GM21529 (cell line): ENCODE results near the gene ANKRD33B.
A peak's percentile ranks its signal among the peaks of the same experiment; 100 is the strongest.
"Not testable (repeated sequence)": the region's sequence is repeated elsewhere in the genome, so short reads cannot be mapped to it uniquely, and the experiment has no call there.

Experiments
- ATAC-seq: cut with Tn5 transposase; IDR thresholded peaks from one replicate; pipeline ENCODE4 v1.9.1; 2021; ENCODE audit not compliant: unreplicated experiment

The ANKRD33B gene

GRCh38 chr5:10611290-10611689 is 47.4 kb downstream of the ANKRD33B start:
- no peak for ATAC-seq

DNA sequence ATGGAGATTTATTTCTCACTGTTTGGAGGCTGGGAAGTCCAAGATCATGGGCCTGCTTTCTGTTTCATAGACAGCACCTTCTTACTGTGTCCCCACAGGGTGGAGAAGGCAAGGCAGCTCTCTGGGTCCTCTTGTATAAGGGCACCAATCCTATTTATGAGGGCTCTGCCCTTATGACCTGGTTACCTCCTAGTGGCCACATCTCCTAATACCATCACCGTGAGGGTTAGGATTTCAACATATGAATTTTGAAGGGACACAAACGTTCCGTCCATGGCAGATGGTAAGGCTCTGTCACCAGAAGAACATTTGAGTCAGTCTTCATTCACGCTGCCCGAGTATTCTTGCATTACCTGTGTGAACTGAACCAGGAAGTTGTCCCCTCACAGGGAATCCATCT is 48.4 kb downstream of the ANKRD33B start:
- ATAC-seq, result no peak

GRCh38 chr5:10615693-10616092 is 51.8 kb downstream of the ANKRD33B start:
- ATAC-seq, result no peak

GRCh38 chr5:10617103-10617502 is 53.2 kb downstream of the ANKRD33B start:
- ATAC-seq, result no peak

DNA sequence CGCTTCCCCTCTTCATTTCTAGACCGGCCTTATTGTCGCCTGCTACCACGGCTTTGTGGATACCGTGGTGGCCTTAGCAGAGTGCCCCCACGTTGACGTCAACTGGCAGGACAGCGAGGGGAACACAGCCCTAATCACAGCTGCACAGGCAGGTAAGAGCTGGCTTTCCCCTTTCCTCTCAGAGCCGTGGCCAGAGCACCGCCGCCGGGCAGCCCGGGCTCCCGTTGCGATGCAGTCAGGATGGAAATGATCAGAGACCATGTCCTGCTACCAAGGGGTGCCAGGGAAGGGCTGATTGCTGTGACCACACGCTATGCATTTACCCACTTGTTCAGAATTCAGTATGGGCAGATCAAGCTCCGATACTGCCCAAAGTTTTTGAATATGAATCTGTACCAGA is 54.4 kb downstream of the ANKRD33B start:
- ATAC-seq, result no peak

DNA sequence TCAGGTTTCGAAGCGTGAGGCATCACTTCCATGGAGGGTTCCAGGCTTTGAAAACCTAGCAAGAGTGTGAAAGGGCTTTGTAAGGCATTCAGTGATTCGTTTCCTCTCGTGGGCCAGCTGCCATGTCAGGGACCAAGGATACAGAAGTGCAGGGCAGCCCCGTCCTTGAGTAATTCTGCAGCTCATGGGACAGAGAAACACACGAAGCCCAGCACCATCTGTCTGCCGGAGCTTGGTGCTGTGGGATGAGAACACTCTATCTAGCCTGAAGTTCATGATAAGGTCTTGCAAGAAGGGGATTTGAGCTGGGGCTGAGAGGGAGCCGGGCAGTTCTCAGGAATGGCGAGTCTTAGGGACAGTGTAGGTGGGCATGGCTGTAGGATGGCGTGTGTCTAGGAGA is 55.8 kb downstream of the ANKRD33B start:
- no peak for ATAC-seq

DNA sequence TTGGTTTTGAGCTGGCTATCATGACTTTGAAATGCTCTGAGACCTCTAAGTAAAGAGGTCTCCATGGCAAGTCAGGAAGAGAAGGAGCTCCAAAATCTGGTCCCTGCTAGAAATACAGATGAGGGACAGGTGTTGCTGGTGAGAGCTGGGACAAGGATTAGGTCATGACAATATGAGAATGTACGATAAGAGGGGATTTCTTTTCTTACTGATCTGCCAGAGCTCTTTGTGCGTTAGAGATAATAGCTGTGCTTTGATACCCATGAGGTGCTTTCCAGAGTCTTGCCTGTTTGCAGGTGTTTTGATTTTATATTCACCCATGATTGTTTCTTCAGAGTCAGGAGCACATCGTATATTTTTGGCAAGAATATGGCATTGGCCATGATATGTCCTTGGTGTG is 56.5 kb downstream of the ANKRD33B start:
- no peak for ATAC-seq

DNA sequence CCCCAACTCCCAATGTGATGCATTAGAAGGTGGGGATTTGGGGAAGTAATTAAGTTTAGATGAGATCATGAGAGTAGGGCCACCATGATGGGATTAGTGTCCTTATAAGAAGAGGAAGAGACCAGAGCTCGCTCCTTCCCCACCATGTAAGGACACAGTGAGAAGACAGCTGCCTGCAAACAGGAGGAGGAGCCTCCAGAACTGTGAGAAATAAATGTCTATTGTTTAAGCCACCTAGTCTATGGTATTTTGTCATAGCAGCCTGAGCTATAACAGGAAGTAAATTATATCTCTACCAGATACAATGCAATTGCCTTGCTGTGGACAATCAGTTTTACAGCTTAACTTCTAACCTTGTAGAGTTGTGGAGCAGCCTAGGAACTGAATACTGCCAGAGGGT is 58.0 kb downstream of the ANKRD33B start:
- no peak for ATAC-seq

DNA sequence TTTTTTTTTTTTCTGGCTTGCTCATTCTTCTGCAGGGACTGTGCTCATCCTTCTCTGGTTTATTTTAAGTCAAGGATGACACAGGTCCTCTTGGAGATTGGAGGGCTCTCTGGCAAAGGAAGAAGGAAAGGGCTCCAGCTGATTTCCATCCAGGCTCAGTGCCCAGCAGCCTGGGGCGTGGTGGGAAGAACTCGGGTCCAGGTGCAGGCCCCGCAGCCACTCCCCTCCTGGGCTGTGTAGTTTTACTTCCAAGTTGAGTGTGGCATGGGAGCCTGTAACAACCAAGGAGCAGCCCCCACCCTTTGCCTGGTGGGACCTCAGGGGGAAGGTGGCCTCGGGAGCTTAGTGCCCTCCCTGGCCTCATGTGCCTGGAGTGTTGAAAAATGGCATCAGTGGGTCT is 58.9 kb downstream of the ANKRD33B start:
- ATAC-seq, result no peak

DNA sequence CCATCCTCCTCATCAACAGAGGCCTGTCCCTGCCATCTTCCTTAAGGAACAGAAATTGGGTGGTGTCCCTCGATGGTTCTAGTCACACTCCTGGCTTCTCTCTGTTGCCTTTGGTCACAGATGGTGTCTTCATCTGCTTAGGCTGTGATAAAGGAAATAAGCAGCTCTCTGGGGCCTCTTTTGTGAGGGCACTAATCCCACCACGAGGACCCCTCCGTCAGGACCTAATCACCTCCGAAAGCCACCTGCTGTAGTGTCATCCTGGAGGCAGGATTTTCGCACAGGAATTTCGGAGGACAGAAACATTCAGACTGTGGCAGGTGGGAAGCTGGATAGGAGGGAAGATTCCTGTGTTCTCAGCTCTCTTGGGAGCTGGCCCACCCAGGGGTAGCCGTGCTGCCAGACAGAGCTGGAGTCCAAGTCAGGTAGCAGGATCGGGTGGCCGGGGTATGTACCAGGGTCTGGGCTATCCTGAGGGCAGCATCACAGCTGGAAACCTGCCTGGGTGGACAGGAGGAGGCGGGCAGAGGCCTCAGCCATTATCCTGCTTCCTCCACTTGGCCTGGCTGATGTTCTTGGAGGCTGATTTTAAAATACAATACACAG is 59.5 kb downstream of the ANKRD33B start:
- no peak for ATAC-seq

GRCh38 chr5:10624206-10624605 is 60.3 kb downstream of the ANKRD33B start:
- no peak for ATAC-seq

DNA sequence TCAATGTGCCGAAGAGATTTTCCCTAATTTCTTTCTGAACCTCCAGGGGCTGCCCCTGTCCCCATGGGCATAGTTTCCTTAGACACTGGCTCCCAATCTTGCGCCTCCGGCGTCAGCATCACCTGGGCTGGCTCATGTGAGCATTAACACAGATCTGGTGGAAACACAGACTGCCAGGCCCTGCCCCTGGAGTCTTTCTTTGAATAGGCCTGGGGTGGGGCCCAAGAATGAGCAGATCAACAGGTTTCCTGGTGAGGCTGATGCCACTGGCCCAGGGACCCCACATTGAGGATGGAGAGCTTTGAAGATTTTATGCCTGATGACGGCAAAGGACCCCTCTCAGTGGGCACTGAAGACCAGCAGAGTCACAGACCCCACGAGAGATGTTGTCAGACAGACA is 60.8 kb downstream of the ANKRD33B start:
- no peak for ATAC-seq

- ATAC-seq, result no peak
Observed at GRCh38 chr5:10625700-10626472, 62.0 kb downstream of the ANKRD33B start.

GRCh38 chr5:10626473-10627013 is 62.7 kb downstream of the ANKRD33B start:
- ATAC-seq, result no peak

- peak; percentile 10 for ATAC-seq
Observed at GRCh38 chr5:10627160-10627701, 63.4 kb downstream of the ANKRD33B start.

DNA sequence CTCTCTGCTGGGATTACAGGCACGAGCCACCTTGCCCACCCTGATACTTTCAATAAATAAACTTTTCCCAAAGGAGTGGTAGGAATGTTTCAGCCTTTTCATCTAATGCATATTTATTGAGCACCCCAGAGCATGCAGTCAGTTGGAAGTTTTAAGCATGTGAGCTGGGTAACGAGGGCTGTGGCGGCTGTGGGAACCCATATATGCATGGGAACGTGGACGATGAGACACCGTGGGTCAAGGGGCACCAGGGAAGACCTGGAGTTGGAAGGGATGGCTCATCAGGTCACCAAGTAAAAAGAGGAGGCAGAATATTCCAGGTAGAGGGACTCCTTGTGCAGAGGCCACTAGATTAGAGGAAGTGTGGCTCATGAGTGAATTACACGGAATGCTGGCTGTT is 64.7 kb downstream of the ANKRD33B start:
- no peak for ATAC-seq

DNA sequence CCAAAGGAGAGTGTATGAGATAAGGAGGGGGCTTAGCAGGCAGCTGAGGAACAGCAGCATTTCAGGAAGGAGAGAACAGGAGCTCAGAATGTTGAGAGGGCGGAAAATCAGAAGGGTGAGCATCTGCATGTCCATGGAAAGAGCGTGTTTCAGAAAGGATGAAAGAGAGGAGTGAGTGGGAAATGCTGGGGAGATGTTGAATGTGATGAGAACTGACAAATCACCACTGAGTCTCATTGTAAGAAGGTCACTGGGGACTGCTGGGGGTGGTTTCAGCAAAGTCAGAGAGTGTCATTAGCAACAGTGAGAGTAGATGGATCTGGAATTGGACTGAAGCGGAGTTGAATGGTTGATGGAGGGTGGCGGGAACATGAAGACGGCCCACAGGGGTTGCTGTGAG is 65.8 kb downstream of the ANKRD33B start:
- ATAC-seq, result no peak

DNA sequence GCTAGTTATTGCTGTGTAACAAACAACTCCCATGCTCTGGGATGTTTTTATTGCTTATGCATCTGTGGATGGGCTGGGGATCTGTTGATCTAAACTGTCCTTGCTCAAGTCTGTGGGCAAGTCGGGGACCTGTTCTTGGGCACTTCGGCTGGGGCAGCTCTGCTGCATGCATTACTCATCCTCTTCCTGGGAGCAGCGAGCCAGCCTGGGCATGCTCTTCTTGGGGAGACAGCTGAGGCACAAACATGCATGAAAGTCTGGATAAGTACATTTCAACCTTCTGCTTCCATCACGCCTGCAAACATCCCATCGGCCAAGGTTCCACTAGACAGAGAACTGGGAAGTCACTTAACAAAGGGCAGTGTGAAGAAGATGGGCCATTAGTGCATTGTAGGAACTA is 66.3 kb downstream of the ANKRD33B start:
- ATAC-seq, result no peak

GRCh38 chr5:10630744-10631143 is 66.9 kb downstream of the ANKRD33B start:
- not testable (repeated sequence) for ATAC-seq

- peak; percentile 5 for ATAC-seq
Observed at GRCh38 chr5:10631316-10631996, 67.6 kb downstream of the ANKRD33B start.

- ATAC-seq, result peak; percentile 44
Observed at GRCh38 chr5:10632110-10632761, 68.4 kb downstream of the ANKRD33B start.
